ENCODE data around the gene DCDC2.

DNA sequence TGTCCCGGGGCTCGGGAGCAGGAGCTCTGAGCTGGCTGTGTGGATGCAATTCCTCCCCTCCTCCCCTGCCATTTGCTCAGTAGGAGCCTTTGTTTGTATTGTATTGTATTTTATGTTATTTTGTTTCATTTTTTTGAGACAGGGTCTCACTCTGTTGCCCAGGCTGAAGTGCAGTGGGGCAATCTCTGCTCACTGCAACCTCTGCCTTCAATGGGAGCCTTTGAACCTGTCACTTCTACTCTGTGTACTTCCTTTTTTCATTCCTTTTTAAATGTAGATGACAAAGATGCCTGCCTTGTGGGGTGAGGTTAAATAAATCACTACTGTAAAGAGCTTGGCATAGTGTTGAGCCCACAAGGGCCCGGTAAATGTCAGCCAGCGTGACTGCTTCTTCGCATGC lies 70.6 kb downstream of the DCDC2 start:
- TF ChIP-seq POLR2A (IDR thresholded peaks at IDR 0.05), result no peak
- TF ChIP-seq, protein P1, sequence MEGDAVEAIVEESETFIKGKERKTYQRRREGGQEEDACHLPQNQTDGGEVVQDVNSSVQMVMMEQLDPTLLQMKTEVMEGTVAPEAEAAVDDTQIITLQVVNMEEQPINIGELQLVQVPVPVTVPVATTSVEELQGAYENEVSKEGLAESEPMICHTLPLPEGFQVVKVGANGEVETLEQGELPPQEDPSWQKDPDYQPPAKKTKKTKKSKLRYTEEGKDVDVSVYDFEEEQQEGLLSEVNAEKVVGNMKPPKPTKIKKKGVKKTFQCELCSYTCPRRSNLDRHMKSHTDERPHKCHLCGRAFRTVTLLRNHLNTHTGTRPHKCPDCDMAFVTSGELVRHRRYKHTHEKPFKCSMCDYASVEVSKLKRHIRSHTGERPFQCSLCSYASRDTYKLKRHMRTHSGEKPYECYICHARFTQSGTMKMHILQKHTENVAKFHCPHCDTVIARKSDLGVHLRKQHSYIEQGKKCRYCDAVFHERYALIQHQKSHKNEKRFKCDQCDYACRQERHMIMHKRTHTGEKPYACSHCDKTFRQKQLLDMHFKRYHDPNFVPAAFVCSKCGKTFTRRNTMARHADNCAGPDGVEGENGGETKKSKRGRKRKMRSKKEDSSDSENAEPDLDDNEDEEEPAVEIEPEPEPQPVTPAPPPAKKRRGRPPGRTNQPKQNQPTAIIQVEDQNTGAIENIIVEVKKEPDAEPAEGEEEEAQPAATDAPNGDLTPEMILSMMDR (IDR thresholded peaks at IDR 0.05), result no peak
- TF ChIP-seq POLR2AphosphoS5 (IDR thresholded peaks at IDR 0.05), result no peak

Measured in transverse colon (tissue), 4 donors.